ENCODE data around the gene PLOD2. TPM values are rescaled to one million over a fixed set of nuclear protein-coding genes. Genes with fewer than 3 reads are reported as not detected.

PLOD2 gene
- total RNA-seq, 2 experiments from 2014 or later: 1.1 to 1.3 TPM

GRCh38 chr3:146024260-146024659 lies 136.7 kb downstream of the PLOD2 start:
- ATAC-seq: no peak
- no peak for DNase-seq
- intact Hi-C loops (cut with DNase I, micrococcal nuclease): no loop called here
- ChIA-PET CTCF (no interaction called here), POLR2A (no interaction called here)
- peaks cover 4% of the 10 kb centered on the region for H3K9me3 Mint-ChIP-seq (ENCODE audit: low read depth)
- no peak overlapping the region for H3K4me3 Mint-ChIP-seq
- H3K27me3 Mint-ChIP-seq: no peaks in the 10 kb centered on the region
- no peak overlapping the region for H3K27ac Mint-ChIP-seq
- no peaks in the 10 kb centered on the region for H3K4me1 Mint-ChIP-seq
- H3K36me3 Mint-ChIP-seq (ENCODE audit: low read depth): no peaks in the 10 kb centered on the region

GRCh38 chr3:146020969-146021368 lies 140.0 kb downstream of the PLOD2 start:
- ATAC-seq: no peak
- H3K27me3 Mint-ChIP-seq: no peaks in the 10 kb centered on the region
- no peaks in the 10 kb centered on the region for H3K36me3 Mint-ChIP-seq (ENCODE audit: low read depth)
- H3K4me3 Mint-ChIP-seq: no peak overlapping the region
- POLR2A ChIA-PET: no interaction called here
- intact Hi-C loops (cut with DNase I, micrococcal nuclease): no loop called here
- CTCF ChIA-PET: no interaction called here
- peaks cover 2% of the 10 kb centered on the region for H3K9me3 Mint-ChIP-seq (ENCODE audit: low read depth)
- no peak overlapping the region for H3K27ac Mint-ChIP-seq
- no peak for DNase-seq
- H3K4me1 Mint-ChIP-seq: no peaks in the 10 kb centered on the region

DNA sequence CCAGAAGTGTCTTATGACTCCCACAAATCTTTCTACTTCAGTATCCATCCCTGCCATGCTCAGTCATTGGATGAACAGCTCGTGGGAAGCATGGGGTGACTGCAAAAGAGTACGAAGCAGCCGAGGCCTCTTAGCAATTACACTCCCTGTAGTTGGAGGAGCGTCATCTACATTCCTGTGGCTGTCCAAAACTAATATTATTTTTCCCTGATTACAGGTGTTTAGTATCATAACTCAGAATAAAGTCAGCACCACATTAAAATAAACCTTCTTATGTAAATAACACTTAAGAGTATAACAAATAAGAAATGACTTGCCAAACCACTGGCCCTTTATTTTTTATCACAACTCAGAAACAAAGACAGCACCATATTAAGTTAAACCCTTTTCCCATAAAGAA lies 141.5 kb downstream of the PLOD2 start:
- H3K4me1 Mint-ChIP-seq: no peaks in the 10 kb centered on the region
- ChIA-PET CTCF (interaction anchor here (0.7 kb wide), 1 partner anchor 182 kb away, joined by 3 read pairs; no protein-coding TSS in a partner anchor), POLR2A (no interaction called here)
- no peaks in the 10 kb centered on the region for H3K36me3 Mint-ChIP-seq (ENCODE audit: low read depth)
- no peak overlapping the region for H3K4me3 Mint-ChIP-seq
- H3K27ac Mint-ChIP-seq: no peak overlapping the region
- DNase-seq (no peak), ATAC-seq (no peak)
- peaks cover 2% of the 10 kb centered on the region for H3K9me3 Mint-ChIP-seq (ENCODE audit: low read depth)
- no peaks in the 10 kb centered on the region for H3K27me3 Mint-ChIP-seq
- intact Hi-C loops (cut with DNase I, micrococcal nuclease): no loop called here

Other genes starting within 250 kb of the PLOD2 start
- gene PLSCR4, start 89.9 kb upstream of the PLOD2 start, total RNA-seq: not detected